ENCODE measurements around the gene MFSD2B. TPM values are rescaled to one million over a fixed set of nuclear protein-coding genes. Genes with fewer than 3 reads are reported as not detected.
A peak's percentile ranks its signal among the peaks of the same experiment; 100 is the strongest.

Gene MFSD2B
- total RNA-seq, 1 experiment from 2014 or later = 0.42 TPM

GRCh38 chr2:24046930-24047702 is 37.2 kb downstream of the MFSD2B start, which contains the start of gene WDCP (continued):
- TF ChIP-seq NFE2L1 (CRISPR knock-in tag; IDR thresholded peaks at IDR 0.05) (peak; percentile 44; the same call in 1 of the 2 replicates), JUN (CRISPR knock-in tag; IDR thresholded peaks at IDR 0.05) (no peak), ZNF138 (CRISPR knock-in tag; conservative IDR thresholded peaks at IDR 0.05) (no peak), SP1 (CRISPR knock-in tag; conservative IDR thresholded peaks at IDR 0.05) (peak; percentile 63), ATF1 (CRISPR knock-in tag; IDR thresholded peaks at IDR 0.05) (no peak), ZNF512 (CRISPR knock-in tag; IDR thresholded peaks at IDR 0.05; ENCODE audit: borderline replicate concordance) (no peak), MLX (CRISPR knock-in tag; IDR thresholded peaks at IDR 0.05) (no peak), ZBTB43 (CRISPR knock-in tag; IDR thresholded peaks at IDR 0.05) (no peak), CTCF (IDR thresholded peaks at IDR 0.05) (no peak), ZSCAN18 (CRISPR knock-in tag; IDR thresholded peaks at IDR 0.05) (no peak), ZNF317 (CRISPR knock-in tag; IDR thresholded peaks at IDR 0.05; ENCODE audit: borderline replicate concordance, low read depth) (no peak), EMX1 (CRISPR knock-in tag; IDR thresholded peaks at IDR 0.05) (no peak), CBFB (CRISPR knock-in tag; IDR thresholded peaks at IDR 0.05; ENCODE audit: low read depth) (no peak)
- TF ChIP-seq, protein P1, sequence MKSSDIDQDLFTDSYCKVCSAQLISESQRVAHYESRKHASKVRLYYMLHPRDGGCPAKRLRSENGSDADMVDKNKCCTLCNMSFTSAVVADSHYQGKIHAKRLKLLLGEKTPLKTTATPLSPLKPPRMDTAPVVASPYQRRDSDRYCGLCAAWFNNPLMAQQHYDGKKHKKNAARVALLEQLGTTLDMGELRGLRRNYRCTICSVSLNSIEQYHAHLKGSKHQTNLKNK (CRISPR knock-in tag; IDR thresholded peaks at IDR 0.05) = no peak
- TF ChIP-seq, protein P2, sequence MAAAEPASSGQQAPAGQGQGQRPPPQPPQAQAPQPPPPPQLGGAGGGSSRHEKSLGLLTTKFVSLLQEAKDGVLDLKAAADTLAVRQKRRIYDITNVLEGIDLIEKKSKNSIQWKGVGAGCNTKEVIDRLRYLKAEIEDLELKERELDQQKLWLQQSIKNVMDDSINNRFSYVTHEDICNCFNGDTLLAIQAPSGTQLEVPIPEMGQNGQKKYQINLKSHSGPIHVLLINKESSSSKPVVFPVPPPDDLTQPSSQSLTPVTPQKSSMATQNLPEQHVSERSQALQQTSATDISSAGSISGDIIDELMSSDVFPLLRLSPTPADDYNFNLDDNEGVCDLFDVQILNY (CRISPR knock-in tag; IDR thresholded peaks at IDR 0.05) = 0 out of 2 replicates have a peak, but pooled peaks have one; percentile 43

GRCh38 chr2:24047703-24048033 is 37.8 kb downstream of the MFSD2B start:
- ChIA-PET CTCF (interaction anchor here (0.9 to 1.8 kb wide), 10 partner anchors 13 to 246 kb away, joined by 3 to 17 read pairs (median 6); partner anchors contain the start of genes ATAD2B and TP53I3), POLR2A (interaction anchor here (0.6 to 1.8 kb wide), 9 partner anchors 11 to 300 kb away, joined by 3 to 29 read pairs (median 4); partner anchors contain the start of genes ATAD2B, SF3B6 and TP53I3)
- Mint-ChIP-seq H3K36me3 (0 out of 2 replicates have a peak, but pooled peaks cover 3% of the 10 kb centered on the region), H3K4me3 (peak overlapping the region; percentile 97), H3K27me3 (ENCODE audit: low read depth) (no peaks in the 10 kb centered on the region), H3K27ac (peak overlapping the region; percentile 86), H3K4me1 (peaks cover 26% of the 10 kb centered on the region), H3K9me3 (no peaks in the 10 kb centered on the region)
- ATAC-seq (peak; percentile 5), DNase-seq (ENCODE audit: low spot score) (peak; percentile 29)
- TF ChIP-seq MXD4 (CRISPR knock-in tag; IDR thresholded peaks at IDR 0.05; ENCODE audit: borderline replicate concordance) (no peak), CREB1 (CRISPR knock-in tag; IDR thresholded peaks at IDR 0.05) (no peak), CTCF (IDR thresholded peaks at IDR 0.05) (no peak), FOXJ3 (CRISPR knock-in tag; IDR thresholded peaks at IDR 0.05; ENCODE audit: borderline replicate concordance) (no peak), RORB (CRISPR knock-in tag; IDR thresholded peaks at IDR 0.05) (no peak), NR2C2 (CRISPR knock-in tag; IDR thresholded peaks at IDR 0.05) (no peak), HMGA2 (CRISPR knock-in tag; IDR thresholded peaks at IDR 0.05) (no peak), EMX1 (CRISPR knock-in tag; IDR thresholded peaks at IDR 0.05) (no peak)
- TF ChIP-seq, protein P3, sequence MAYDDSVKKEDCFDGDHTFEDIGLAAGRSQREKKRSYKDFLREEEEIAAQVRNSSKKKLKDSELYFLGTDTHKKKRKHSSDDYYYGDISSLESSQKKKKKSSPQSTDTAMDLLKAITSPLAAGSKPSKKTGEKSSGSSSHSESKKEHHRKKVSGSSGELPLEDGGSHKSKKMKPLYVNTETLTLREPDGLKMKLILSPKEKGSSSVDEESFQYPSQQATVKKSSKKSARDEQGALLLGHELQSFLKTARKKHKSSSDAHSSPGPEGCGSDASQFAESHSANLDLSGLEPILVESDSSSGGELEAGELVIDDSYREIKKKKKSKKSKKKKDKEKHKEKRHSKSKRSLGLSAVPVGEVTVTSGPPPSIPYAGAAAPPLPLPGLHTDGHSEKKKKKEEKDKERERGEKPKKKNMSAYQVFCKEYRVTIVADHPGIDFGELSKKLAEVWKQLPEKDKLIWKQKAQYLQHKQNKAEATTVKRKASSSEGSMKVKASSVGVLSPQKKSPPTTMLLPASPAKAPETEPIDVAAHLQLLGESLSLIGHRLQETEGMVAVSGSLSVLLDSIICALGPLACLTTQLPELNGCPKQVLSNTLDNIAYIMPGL (CRISPR knock-in tag; IDR thresholded peaks at IDR 0.05) = no peak

Data from WTC11 (cell line).